CD4-positive, alpha-beta memory T cell (primary cell): ENCODE results near the gene CRABP2. TPM values are rescaled to one million over a fixed set of nuclear protein-coding genes. Genes with fewer than 3 reads are reported as not detected.
A peak's percentile ranks its signal among the peaks of the same experiment; 100 is the strongest.

Source experiments
- CTCF ChIA-PET: fragments of 350-600 bp; sonication (Branson Sonifier 250); formaldehyde crosslinking; loops from one replicate; lab custom pipeline; 2021; ENCODE audit warnings: inconsistent platforms; ENCODE audit not compliant: partially characterized antibody; lab: Charles Lee
- POLR2A ChIA-PET: fragments of 350-600 bp; sonication (Branson Sonifier 250); formaldehyde crosslinking; loops from one replicate; lab custom pipeline; 2021; ENCODE audit not compliant: partially characterized antibody; lab: Charles Lee
- DNase-seq, 5 donors: peaks; one replicate each; pipeline versions ENCODE4 v3.0.0 to v3.0.0-alpha.2; 2020 to 2022; ENCODE audit warnings: mixed read lengths in 1 of 5
- H3K27ac ChIP-seq: one replicate; pipeline ENCODE4 v1.7.0; 2013; ENCODE audit warnings: low read depth, low read length
- H3K27me3 ChIP-seq: 2 replicates; pipeline ENCODE4 v1.7.0; 2013; ENCODE audit warnings: mild to moderate bottlenecking, low read length, moderate library complexity; ENCODE audit not compliant: insufficient read depth
- H3K36me3 ChIP-seq: 2 replicates; pipeline ENCODE4 v1.7.0; 2013; ENCODE audit warnings: mild to moderate bottlenecking, low read length, moderate library complexity; ENCODE audit not compliant: insufficient read depth
- H3K4me1 ChIP-seq: 2 replicates; pipeline ENCODE4 v1.7.0; 2013; ENCODE audit warnings: mild to moderate bottlenecking, low read length, moderate library complexity; ENCODE audit not compliant: insufficient read depth
- H3K4me3 ChIP-seq, 2 donors: one replicate each; pipeline ENCODE4 v1.7.0; 2013; ENCODE audit warnings: low read length in 2 of 2, mild to moderate bottlenecking in 1 of 2
- H3K9me3 ChIP-seq, 2 donors: one replicate each; pipeline ENCODE4 v1.7.0; 2013; ENCODE audit warnings: low read length in 2 of 2, control low read depth in 1 of 2; ENCODE audit not compliant: control insufficient read depth in 1 of 2
- H3K27ac Mint-ChIP-seq, 7 donors: one replicate each; pipeline ENCODE4 v1.8.0; 2020 to 2021; ENCODE audit warnings: mixed read lengths in 7 of 7, mild to moderate bottlenecking in 6 of 7, inconsistent platforms in 3 of 7, moderate library complexity in 3 of 7
- H3K27me3 Mint-ChIP-seq, 2 donors: one replicate each; pipeline ENCODE4 v1.8.0; 2020 to 2021; ENCODE audit warnings: mixed read lengths in 2 of 2
- H3K36me3 Mint-ChIP-seq, 2 donors: one replicate each; pipeline ENCODE4 v1.8.0; 2020 to 2021; ENCODE audit warnings: mixed read lengths in 2 of 2, inconsistent platforms in 1 of 2, mild to moderate bottlenecking in 1 of 2
- H3K4me1 Mint-ChIP-seq, 4 donors: one replicate each; pipeline ENCODE4 v1.8.0; 2020 to 2021; ENCODE audit warnings: mixed read lengths in 4 of 4, mild to moderate bottlenecking in 1 of 4
- H3K4me3 Mint-ChIP-seq, 8 donors: one replicate each; pipeline ENCODE4 v1.8.0; 2020 to 2021; ENCODE audit warnings: mixed read lengths in 8 of 8, mild to moderate bottlenecking in 7 of 8, moderate library complexity in 6 of 8, inconsistent platforms in 3 of 8
- H3K9me3 Mint-ChIP-seq, 8 donors: one replicate each; pipeline ENCODE4 v1.8.0; 2020 to 2021; ENCODE audit warnings: mixed read lengths in 8 of 8, mild to moderate bottlenecking in 5 of 8, inconsistent platforms in 3 of 8, moderate library complexity in 1 of 8
- intact Hi-C: fragments of 100-400 bp; cut with micrococcal nuclease; formaldehyde crosslinking; loops from one replicate; pipeline ENCODE4 v1.15.1; 2023
- polyA plus RNA-seq, 2 donors: library from polyadenylated mRNA; unstranded; fragments of 300-500 nt; fragmentation: Illumina TruSeq; gene quantifications; one replicate each; pipeline ENCODE4 v1.2.3, GENCODE V29; 2021
- total RNA-seq, 2 experiments: library from RNA; stranded (reverse); gene quantifications; one replicate each; pipeline ENCODE4 v1.2.3, GENCODE V29; 2021

Gene CRABP2
- total and polyA plus RNA-seq, 4 experiments from 2014 or later: 0.21 to 0.61 (median 0.55) TPM; not detected in 1

GRCh38 chr1:156676114-156676819 lies 29.1 kb downstream of the CRABP2 start:
- H3K4me1 Mint-ChIP-seq: peaks cover 1 to 14% (median 12%) of the 10 kb centered on the region in 4 donors
- no peak overlapping the region for H3K27ac Mint-ChIP-seq
- Histone ChIP-seq H3K4me1 (peaks cover 14% of the 10 kb centered on the region), H3K36me3 (no peaks in the 10 kb centered on the region), H3K27ac (no peak overlapping the region), H3K9me3 (no peaks in the 10 kb centered on the region), H3K4me3 (no peak overlapping the region), H3K27me3 (peaks cover 34% of the 10 kb centered on the region)
- no peak overlapping the region for H3K4me3 Mint-ChIP-seq
- ChIA-PET POLR2A (no interaction called here), CTCF (interaction anchor here (0.8 to 6.2 kb wide), 8 partner anchors 11 to 51 kb away, joined by 3 to 60 read pairs (median 20); partner anchors contain the start of gene CRABP2)
- no peaks in the 10 kb centered on the region for H3K36me3 Mint-ChIP-seq
- DNase-seq: no peak
- intact Hi-C loops: no loop called here
- peaks cover 45 to 52% of the 10 kb centered on the region in 2 donors for H3K27me3 Mint-ChIP-seq
- H3K9me3 Mint-ChIP-seq: peaks cover 0 to 2% (median 0%) of the 10 kb centered on the region in 8 donors

- Histone ChIP-seq H3K27ac (no peak overlapping the region), H3K9me3 (no peaks in the 10 kb centered on the region), H3K27me3 (peaks cover 34% of the 10 kb centered on the region), H3K4me1 (peaks cover 14% of the 10 kb centered on the region), H3K36me3 (no peaks in the 10 kb centered on the region), H3K4me3 (no peak overlapping the region)
- Mint-ChIP-seq H3K36me3 (no peaks in the 10 kb centered on the region), H3K27me3 (peaks cover 40 to 49% of the 10 kb centered on the region in 2 donors), H3K4me1 (peaks cover 1 to 14% (median 12%) of the 10 kb centered on the region in 4 donors), H3K4me3 (no peak overlapping the region), H3K27ac (no peak overlapping the region), H3K9me3 (peaks cover 0 to 2% (median 0%) of the 10 kb centered on the region in 8 donors)
- POLR2A ChIA-PET: no interaction called here
- CTCF ChIA-PET: interaction anchor here (1.0 to 6.2 kb wide), 6 partner anchors 10 to 51 kb away, joined by 3 to 60 read pairs (median 30); no protein-coding TSS in a partner anchor
- intact Hi-C loops: no loop called here
- no peak for DNase-seq
These were observed 29.9 kb downstream of the CRABP2 start for GRCh38 chr1:156675210-156676113.

GRCh38 chr1:156673387-156674121 lies 31.8 kb downstream of the CRABP2 start:
- H3K27me3 Mint-ChIP-seq: peaks cover 28 to 34% of the 10 kb centered on the region in 2 donors

GRCh38 chr1:156671804-156672203 lies 33.6 kb downstream of the CRABP2 start:
- CTCF ChIA-PET: interaction anchor here (1.0 kb wide), 1 partner anchor 11 kb away, joined by 3 read pairs; no protein-coding TSS in a partner anchor
- Histone ChIP-seq H3K9me3 (no peaks in the 10 kb centered on the region), H3K4me1 (no peaks in the 10 kb centered on the region), H3K27ac (no peak overlapping the region), H3K36me3 (no peaks in the 10 kb centered on the region), H3K4me3 (no peak overlapping the region), H3K27me3 (peaks cover 8% of the 10 kb centered on the region)
- no peak for DNase-seq
- Mint-ChIP-seq H3K27ac (peak overlapping the region in 1 of 7 donors; percentile 26), H3K9me3 (peaks cover 0 to 2% (median 0%) of the 10 kb centered on the region in 8 donors), H3K27me3 (peaks cover 15 to 22% of the 10 kb centered on the region in 2 donors), H3K4me1 (peaks cover 0 to 2% (median 0%) of the 10 kb centered on the region in 4 donors), H3K4me3 (no peak overlapping the region), H3K36me3 (no peaks in the 10 kb centered on the region)
- intact Hi-C loops: no loop called here
- POLR2A ChIA-PET: no interaction called here

More at GRCh38 chr1:156673387-156674121, 31.8 kb downstream of the CRABP2 start:
- Mint-ChIP-seq H3K36me3 (no peaks in the 10 kb centered on the region), H3K9me3 (peaks cover 0 to 2% (median 0%) of the 10 kb centered on the region in 8 donors), H3K27ac (no peak overlapping the region), H3K4me1 (peaks cover 1 to 14% (median 12%) of the 10 kb centered on the region in 4 donors), H3K4me3 (no peak overlapping the region)
- Histone ChIP-seq H3K4me3 (no peak overlapping the region), H3K36me3 (no peaks in the 10 kb centered on the region), H3K27me3 (peaks cover 22% of the 10 kb centered on the region), H3K27ac (no peak overlapping the region), H3K9me3 (no peaks in the 10 kb centered on the region), H3K4me1 (peaks cover 14% of the 10 kb centered on the region)
- no peak for DNase-seq
- intact Hi-C loops: no loop called here
- ChIA-PET POLR2A (no interaction called here), CTCF (interaction anchor here (1.3 to 1.4 kb wide), 2 partner anchors 14 to 16 kb away, joined by 3 to 4 read pairs; no protein-coding TSS in a partner anchor)

- Histone ChIP-seq H3K4me3 (no peak overlapping the region), H3K4me1 (no peaks in the 10 kb centered on the region), H3K9me3 (no peaks in the 10 kb centered on the region), H3K27me3 (peaks cover 2% of the 10 kb centered on the region), H3K36me3 (no peaks in the 10 kb centered on the region), H3K27ac (no peak overlapping the region)
- CTCF ChIA-PET: interaction anchor here (1.0 kb wide), 1 partner anchor 189 kb away, joined by 3 read pairs; the partner anchor contains the start of gene NTRK1
- Mint-ChIP-seq H3K4me1 (peaks cover 0 to 4% (median 0%) of the 10 kb centered on the region in 4 donors), H3K4me3 (no peak overlapping the region), H3K36me3 (no peaks in the 10 kb centered on the region), H3K27ac (no peak overlapping the region), H3K9me3 (peaks cover 0 to 2% (median 0%) of the 10 kb centered on the region in 8 donors), H3K27me3 (peaks cover 15 to 20% of the 10 kb centered on the region in 2 donors)
- no peak for DNase-seq
- POLR2A ChIA-PET: interaction anchor here (0.6 kb wide), 1 partner anchor 9 kb away, joined by 3 read pairs; no protein-coding TSS in a partner anchor
- intact Hi-C loops: no loop called here
These were observed 34.6 kb downstream of the CRABP2 start for GRCh38 chr1:156670791-156671190.

- ChIA-PET CTCF (interaction anchor here (1.0 kb wide), 1 partner anchor 190 kb away, joined by 3 read pairs; the partner anchor contains the start of gene NTRK1), POLR2A (interaction anchor here (0.6 kb wide), 1 partner anchor 9 kb away, joined by 3 read pairs; no protein-coding TSS in a partner anchor)
- Histone ChIP-seq H3K4me3 (no peak overlapping the region), H3K9me3 (no peaks in the 10 kb centered on the region), H3K27me3 (no peaks in the 10 kb centered on the region), H3K4me1 (no peaks in the 10 kb centered on the region), H3K36me3 (no peaks in the 10 kb centered on the region), H3K27ac (no peak overlapping the region)
- H3K27me3 Mint-ChIP-seq: peaks cover 13 to 18% of the 10 kb centered on the region in 2 donors
- no peak overlapping the region for H3K4me3 Mint-ChIP-seq
- no peak overlapping the region for H3K27ac Mint-ChIP-seq
- peaks cover 0 to 4% (median 0%) of the 10 kb centered on the region in 4 donors for H3K4me1 Mint-ChIP-seq
- H3K9me3 Mint-ChIP-seq: peaks cover 0 to 2% (median 0%) of the 10 kb centered on the region in 8 donors
- DNase-seq: no peak
- intact Hi-C loops: no loop called here
- no peaks in the 10 kb centered on the region for H3K36me3 Mint-ChIP-seq
These were observed 35.0 kb downstream of the CRABP2 start for GRCh38 chr1:156670359-156670758.
